CD4-positive, alpha-beta memory T cell (primary cell): ENCODE data around the gene ITPKA. TPM values are rescaled to one million over a fixed set of nuclear protein-coding genes. Genes with fewer than 3 reads are reported as not detected.

Experiments used
- CTCF ChIA-PET: fragments of 350-600 bp; sonication (Branson Sonifier 250); formaldehyde crosslinking; loops from one replicate; lab custom pipeline; 2021; ENCODE audit warnings: inconsistent platforms; ENCODE audit not compliant: partially characterized antibody; lab: Charles Lee
- POLR2A ChIA-PET: fragments of 350-600 bp; sonication (Branson Sonifier 250); formaldehyde crosslinking; loops from one replicate; lab custom pipeline; 2021; ENCODE audit not compliant: partially characterized antibody; lab: Charles Lee
- DNase-seq, 5 donors: peaks; one replicate each; pipeline versions ENCODE4 v3.0.0 to v3.0.0-alpha.2; 2020 to 2022; ENCODE audit warnings: mixed read lengths in 1 of 5
- H3K27ac ChIP-seq: one replicate; pipeline ENCODE4 v1.7.0; 2013; ENCODE audit warnings: low read depth, low read length
- H3K27me3 ChIP-seq: 2 replicates; pipeline ENCODE4 v1.7.0; 2013; ENCODE audit warnings: mild to moderate bottlenecking, low read length, moderate library complexity; ENCODE audit not compliant: insufficient read depth
- H3K36me3 ChIP-seq: 2 replicates; pipeline ENCODE4 v1.7.0; 2013; ENCODE audit warnings: mild to moderate bottlenecking, low read length, moderate library complexity; ENCODE audit not compliant: insufficient read depth
- H3K4me1 ChIP-seq: 2 replicates; pipeline ENCODE4 v1.7.0; 2013; ENCODE audit warnings: mild to moderate bottlenecking, low read length, moderate library complexity; ENCODE audit not compliant: insufficient read depth
- H3K4me3 ChIP-seq, 2 donors: one replicate each; pipeline ENCODE4 v1.7.0; 2013; ENCODE audit warnings: low read length in 2 of 2, mild to moderate bottlenecking in 1 of 2
- H3K9me3 ChIP-seq, 2 donors: one replicate each; pipeline ENCODE4 v1.7.0; 2013; ENCODE audit warnings: low read length in 2 of 2, control low read depth in 1 of 2; ENCODE audit not compliant: control insufficient read depth in 1 of 2
- H3K27ac Mint-ChIP-seq, 7 donors: one replicate each; pipeline ENCODE4 v1.8.0; 2020 to 2021; ENCODE audit warnings: mixed read lengths in 7 of 7, mild to moderate bottlenecking in 6 of 7, inconsistent platforms in 3 of 7, moderate library complexity in 3 of 7
- H3K27me3 Mint-ChIP-seq, 2 donors: one replicate each; pipeline ENCODE4 v1.8.0; 2020 to 2021; ENCODE audit warnings: mixed read lengths in 2 of 2
- H3K36me3 Mint-ChIP-seq, 2 donors: one replicate each; pipeline ENCODE4 v1.8.0; 2020 to 2021; ENCODE audit warnings: mixed read lengths in 2 of 2, inconsistent platforms in 1 of 2, mild to moderate bottlenecking in 1 of 2
- H3K4me1 Mint-ChIP-seq, 4 donors: one replicate each; pipeline ENCODE4 v1.8.0; 2020 to 2021; ENCODE audit warnings: mixed read lengths in 4 of 4, mild to moderate bottlenecking in 1 of 4
- H3K4me3 Mint-ChIP-seq, 8 donors: one replicate each; pipeline ENCODE4 v1.8.0; 2020 to 2021; ENCODE audit warnings: mixed read lengths in 8 of 8, mild to moderate bottlenecking in 7 of 8, moderate library complexity in 6 of 8, inconsistent platforms in 3 of 8
- H3K9me3 Mint-ChIP-seq, 8 donors: one replicate each; pipeline ENCODE4 v1.8.0; 2020 to 2021; ENCODE audit warnings: mixed read lengths in 8 of 8, mild to moderate bottlenecking in 5 of 8, inconsistent platforms in 3 of 8, moderate library complexity in 1 of 8
- intact Hi-C: fragments of 100-400 bp; cut with micrococcal nuclease; formaldehyde crosslinking; loops from one replicate; pipeline ENCODE4 v1.15.1; 2023
- polyA plus RNA-seq, 2 donors: library from polyadenylated mRNA; unstranded; fragments of 300-500 nt; fragmentation: Illumina TruSeq; gene quantifications; one replicate each; pipeline ENCODE4 v1.2.3, GENCODE V29; 2021
- total RNA-seq, 2 experiments: library from RNA; stranded (reverse); gene quantifications; one replicate each; pipeline ENCODE4 v1.2.3, GENCODE V29; 2021

Gene ITPKA
- total and polyA plus RNA-seq, 4 experiments from 2014 or later: 0.23 to 0.46 (median 0.36) TPM; not detected in 1

DNA sequence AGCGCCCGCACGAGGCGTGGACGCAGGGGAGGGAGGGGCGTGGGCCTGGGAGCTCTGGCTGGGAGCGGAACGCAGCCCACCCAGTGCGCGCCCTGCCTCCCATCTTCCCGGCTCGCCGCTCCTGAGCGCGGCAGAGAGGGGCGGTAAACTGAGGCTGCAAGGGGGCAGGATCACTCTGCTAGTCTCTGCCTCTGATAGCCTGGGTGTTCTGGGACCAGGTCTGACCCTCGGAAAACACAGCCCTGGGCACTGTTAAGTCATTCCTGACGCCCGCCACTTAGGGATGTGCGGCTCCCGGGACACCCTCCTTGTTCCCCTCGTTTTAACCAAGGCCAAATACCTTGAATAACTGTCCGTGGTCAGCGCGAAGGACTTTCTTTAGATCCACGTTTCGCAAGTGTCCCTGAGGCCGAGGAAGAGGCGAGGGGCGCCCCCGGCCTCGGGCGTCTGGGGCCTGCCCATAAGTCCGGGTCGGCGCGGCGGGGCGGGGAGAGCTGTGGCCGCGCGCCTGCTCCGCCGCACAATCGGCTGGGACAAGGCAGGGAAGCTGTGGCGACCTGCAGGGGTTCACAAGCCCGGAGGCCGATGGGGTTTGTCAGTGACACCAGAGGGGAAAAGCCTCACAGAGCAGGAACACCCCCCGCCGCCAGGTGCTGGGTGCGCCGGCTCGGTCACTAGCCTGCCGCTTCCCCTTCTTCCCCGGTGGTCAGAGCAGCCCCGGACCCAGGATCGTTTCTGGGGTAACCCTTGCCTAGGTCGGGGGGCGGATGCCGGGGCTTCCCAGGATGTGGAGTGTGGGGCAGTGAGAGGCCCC is 1.5 kb downstream of the ITPKA start:
- H3K27me3 ChIP-seq: peaks cover 19% of the 10 kb centered on the region
- Mint-ChIP-seq H3K4me1 (peaks cover 11 to 21% (median 15%) of the 10 kb centered on the region in 4 donors), H3K4me3 (peak overlapping the region; percentile 48 to 80 (median 62)), H3K36me3 (peaks cover 0 to 2% of the 10 kb centered on the region in 2 donors), H3K9me3 (no peaks in the 10 kb centered on the region), H3K27me3 (peaks cover 20 to 23% of the 10 kb centered on the region in 2 donors), H3K27ac (no peak overlapping the region)
- intact Hi-C loops: no loop called here
- ChIA-PET CTCF (no interaction called here), POLR2A (interaction anchor here (0.6 to 1.1 kb wide), 4 partner anchors 11 to 49 kb away, joined by 3 to 5 read pairs (median 4); partner anchors contain the start of genes LTK and RPAP1)
- peaks cover 39% of the 10 kb centered on the region for H3K4me1 ChIP-seq
- no peaks in the 10 kb centered on the region for H3K9me3 ChIP-seq
- no peaks in the 10 kb centered on the region for H3K36me3 ChIP-seq
- DNase-seq: peak in 4 of 5 donors; percentile 35 to 51 (median 43)
- no peak overlapping the region for H3K27ac ChIP-seq
- peak overlapping the region in 1 of 2 donors; percentile 45 for H3K4me3 ChIP-seq

DNA sequence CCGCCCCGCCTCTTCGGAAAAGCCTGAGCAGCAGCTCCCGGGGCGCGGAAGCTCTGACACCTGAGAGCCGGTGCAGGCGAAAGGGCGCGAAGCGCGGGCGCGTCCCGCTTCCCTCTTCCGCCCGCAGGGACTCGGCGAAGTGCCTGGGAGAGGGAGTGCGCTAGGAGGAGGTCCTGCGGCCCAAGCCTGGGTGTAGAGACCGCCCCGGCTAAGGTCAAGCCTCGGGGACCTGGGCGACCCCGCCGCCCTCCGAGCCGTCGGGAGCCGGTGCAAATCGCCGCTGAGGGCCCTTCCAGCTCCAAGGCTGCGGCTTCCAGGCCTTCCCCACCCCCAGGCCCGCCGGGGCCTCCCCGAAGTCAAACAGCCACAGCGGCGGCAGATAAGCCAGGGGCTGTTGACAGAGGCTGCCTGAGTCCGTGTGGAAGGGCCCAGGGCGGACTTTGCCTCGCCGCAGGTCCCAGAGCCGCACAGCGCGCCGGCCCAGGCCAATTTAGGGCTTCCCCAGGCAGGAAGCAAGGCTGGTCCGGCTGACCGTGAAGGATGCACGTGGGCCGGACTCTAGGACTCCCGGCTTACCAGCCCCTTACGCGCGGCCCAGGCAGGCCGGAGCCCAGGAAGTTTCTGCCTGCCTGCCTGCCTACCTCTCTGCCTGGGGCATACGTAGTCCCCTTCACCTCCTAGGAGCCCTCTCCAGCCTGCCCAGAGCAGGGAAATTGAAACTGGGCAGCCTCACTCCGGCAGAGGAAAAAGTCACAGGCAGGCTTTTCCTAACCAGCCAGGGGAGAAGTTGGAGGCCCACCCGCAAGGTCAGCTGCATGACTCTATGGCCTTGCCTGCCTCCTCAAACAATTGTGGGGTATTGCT is 2.3 kb downstream of the ITPKA start:
- Histone ChIP-seq H3K27ac (no peak overlapping the region), H3K36me3 (no peaks in the 10 kb centered on the region), H3K27me3 (peaks cover 19% of the 10 kb centered on the region), H3K4me1 (peaks cover 42% of the 10 kb centered on the region), H3K9me3 (no peaks in the 10 kb centered on the region), H3K4me3 (peak overlapping the region in 1 of 2 donors; percentile 45)
- Mint-ChIP-seq H3K36me3 (peaks cover 0 to 2% of the 10 kb centered on the region in 2 donors), H3K9me3 (no peaks in the 10 kb centered on the region), H3K27ac (peak overlapping the region in 1 of 7 donors; percentile 18), H3K4me1 (peaks cover 9 to 19% (median 15%) of the 10 kb centered on the region in 4 donors), H3K27me3 (peaks cover 23 to 25% of the 10 kb centered on the region in 2 donors), H3K4me3 (peak overlapping the region; percentile 48 to 80 (median 62))
- intact Hi-C loops: no loop called here
- CTCF ChIA-PET: no interaction called here
- POLR2A ChIA-PET: interaction anchor here (0.6 to 1.0 kb wide), 3 partner anchors 12 to 48 kb away, joined by 3 to 4 read pairs (median 3); partner anchors contain the start of genes LTK and RPAP1
- peak in 1 of 5 donors; percentile 35 for DNase-seq

DNA sequence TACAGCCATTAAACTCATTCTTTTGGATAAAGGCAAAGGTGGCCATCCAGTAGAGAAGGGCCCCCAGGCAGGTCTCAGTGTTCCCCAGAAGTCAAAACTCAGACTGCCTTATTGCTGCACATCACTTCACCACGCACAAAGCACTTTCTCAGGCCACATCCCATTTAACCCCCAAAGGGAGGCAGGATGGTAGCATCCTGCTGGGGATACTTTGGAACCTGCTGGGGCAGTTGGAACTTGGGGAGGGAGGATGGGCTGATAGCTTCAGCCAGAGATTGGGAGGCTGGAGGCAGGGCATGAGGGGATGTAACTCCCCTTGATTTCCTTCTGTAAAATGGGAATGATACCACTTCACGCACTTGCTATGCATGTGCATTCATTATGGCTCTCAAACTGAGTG is 5.0 kb downstream of the ITPKA start:
- no peaks in the 10 kb centered on the region for H3K9me3 ChIP-seq
- Mint-ChIP-seq H3K4me1 (peaks cover 7 to 33% (median 10%) of the 10 kb centered on the region in 4 donors), H3K4me3 (peak overlapping the region in 3 of 8 donors; percentile 29 to 50 (median 43)), H3K27ac (peak overlapping the region in 1 of 7 donors; percentile 16), H3K27me3 (peaks cover 23 to 29% of the 10 kb centered on the region in 2 donors), H3K9me3 (no peaks in the 10 kb centered on the region), H3K36me3 (no peaks in the 10 kb centered on the region)
- H3K4me1 ChIP-seq: peaks cover 40% of the 10 kb centered on the region
- H3K4me3 ChIP-seq: no peak overlapping the region
- ChIA-PET CTCF (no interaction called here), POLR2A (no interaction called here)
- intact Hi-C loops: no loop called here
- peaks cover 19% of the 10 kb centered on the region for H3K27me3 ChIP-seq
- H3K36me3 ChIP-seq: no peaks in the 10 kb centered on the region
- no peak for DNase-seq
- H3K27ac ChIP-seq: no peak overlapping the region

GRCh38 chr15:41499109-41499851 is 5.6 kb downstream of the ITPKA start:
- peaks cover 23 to 29% of the 10 kb centered on the region in 2 donors for H3K27me3 Mint-ChIP-seq
- POLR2A ChIA-PET: no interaction called here
- no peak overlapping the region for H3K4me3 ChIP-seq
- peaks cover 7 to 34% (median 10%) of the 10 kb centered on the region in 4 donors for H3K4me1 Mint-ChIP-seq
- peaks cover 38% of the 10 kb centered on the region for H3K4me1 ChIP-seq
- no peak overlapping the region for H3K27ac ChIP-seq
- no peak overlapping the region for H3K27ac Mint-ChIP-seq
- no peaks in the 10 kb centered on the region for H3K36me3 ChIP-seq
- peaks cover 19% of the 10 kb centered on the region for H3K27me3 ChIP-seq
- intact Hi-C loops: no loop called here
- no peaks in the 10 kb centered on the region for H3K36me3 Mint-ChIP-seq
- H3K9me3 ChIP-seq: no peaks in the 10 kb centered on the region
- CTCF ChIA-PET: interaction anchor here (0.7 kb wide), 1 partner anchor 11 kb away, joined by 3 read pairs; no protein-coding TSS in a partner anchor
- no peaks in the 10 kb centered on the region for H3K9me3 Mint-ChIP-seq
- H3K4me3 Mint-ChIP-seq: peak overlapping the region in 1 of 8 donors; percentile 50
- DNase-seq: peak in 1 of 5 donors; percentile 7

DNA sequence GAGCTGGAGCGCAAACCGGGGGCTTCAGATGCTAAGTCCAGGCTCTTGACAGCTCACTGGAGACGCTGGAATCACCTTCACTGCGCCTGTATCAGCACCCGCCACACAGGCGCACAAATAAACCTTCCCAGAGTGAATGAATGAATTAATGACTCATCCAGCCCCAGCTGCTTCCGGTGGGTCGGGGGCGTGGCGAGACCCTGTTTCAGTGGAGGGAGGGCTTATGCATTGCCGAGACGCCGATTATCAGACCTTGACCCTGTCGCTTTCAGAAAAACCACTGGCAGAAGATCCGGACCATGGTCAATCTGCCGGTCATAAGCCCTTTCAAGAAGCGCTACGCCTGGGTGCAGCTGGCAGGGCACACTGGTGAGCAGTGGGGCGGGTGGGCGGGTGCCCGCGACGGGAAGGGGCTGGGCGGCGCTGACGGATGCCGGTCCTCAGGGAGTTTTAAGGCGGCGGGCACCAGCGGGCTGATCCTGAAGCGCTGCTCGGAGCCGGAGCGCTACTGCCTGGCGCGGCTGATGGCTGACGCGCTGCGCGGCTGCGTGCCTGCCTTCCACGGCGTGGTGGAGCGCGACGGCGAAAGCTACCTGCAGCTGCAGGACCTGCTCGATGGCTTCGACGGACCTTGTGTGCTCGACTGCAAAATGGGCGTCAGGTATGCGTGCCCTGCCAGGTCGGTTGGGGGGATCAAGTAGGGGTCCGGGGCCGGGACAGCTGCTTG is 7.7 kb downstream of the ITPKA start:
- intact Hi-C loops: loop anchor here (5.0 kb wide), 2 partner anchors 41 to 56 kb away; partner anchors contain the start of genes RPAP1 and TYRO3
- H3K27ac Mint-ChIP-seq: peak overlapping the region in 4 of 7 donors; percentile 35 to 57 (median 45)
- Histone ChIP-seq H3K9me3 (no peaks in the 10 kb centered on the region), H3K27me3 (peaks cover 9% of the 10 kb centered on the region), H3K4me3 (peak overlapping the region in 1 of 2 donors; percentile 50), H3K36me3 (no peaks in the 10 kb centered on the region), H3K4me1 (peaks cover 19% of the 10 kb centered on the region), H3K27ac (no peak overlapping the region)
- peak overlapping the region; percentile 73 to 84 (median 78) for H3K4me3 Mint-ChIP-seq
- H3K4me1 Mint-ChIP-seq: peaks cover 5 to 34% (median 10%) of the 10 kb centered on the region in 4 donors
- H3K36me3 Mint-ChIP-seq: no peaks in the 10 kb centered on the region
- POLR2A ChIA-PET: interaction anchor here (0.6 to 1.8 kb wide), 6 partner anchors 8 to 444 kb away, joined by 3 to 8 read pairs (median 4); partner anchors contain the start of genes ITPKA and MGA
- CTCF ChIA-PET: no interaction called here
- no peaks in the 10 kb centered on the region for H3K9me3 Mint-ChIP-seq
- peak in 3 of 5 donors; percentile 37 to 65 (median 39) for DNase-seq
- H3K27me3 Mint-ChIP-seq: peaks cover 18 to 29% of the 10 kb centered on the region in 2 donors
